ENCODE data around the gene NFYB. TPM values are rescaled to one million over a fixed set of nuclear protein-coding genes. Genes with fewer than 3 reads are reported as not detected.

NFYB gene
- total and polyA plus RNA-seq, 9 of the 15 experiments (the other 6 are each of a cell fraction or from before 2014, with no cell fraction given) = 14.5 to 51.5 (median 32.3) TPM

- TF ChIP-seq U2AF1 (optimal IDR thresholded peaks at IDR 0.05; ENCODE audit: low read depth, low read length) (no peak), RFX1 (IDR thresholded peaks at IDR 0.05) (no peak), ZNF354B (CRISPR knock-in tag; IDR thresholded peaks at IDR 0.05) (no peak), NR1H2 (CRISPR knock-in tag; IDR thresholded peaks at IDR 0.05) (no peak), JUND (IDR thresholded peaks at IDR 0.05; ENCODE audit: borderline replicate concordance, low read depth, low read length) (no peak), JUND (tag; IDR thresholded peaks at IDR 0.05; ENCODE audit: borderline replicate concordance, low read depth, low read length) (no peak), BACH1 (tag; IDR thresholded peaks at IDR 0.05) (no peak), ZNF830 (CRISPR knock-in tag; IDR thresholded peaks at IDR 0.05) (no peak)
Observed at GRCh38 chr12:104150416-104150815, 12.4 kb upstream of the NFYB start (continued).

- WGBS (ENCODE audit: insufficient coverage, low coverage, missing lambda C conversion rate) = 28% methylated on average over 10 of the region's 11 CpGs
- H3K79me2 ChIP-seq (ENCODE audit: control insufficient read depth, insufficient read depth, low read length) = no peaks in the 10 kb centered on the region
Observed at GRCh38 chr12:104147346-104147745, 9.3 kb upstream of the NFYB start.

More at GRCh38 chr12:104147346-104147745, 9.3 kb upstream of the NFYB start:
- no peaks in the 10 kb centered on the region for H3K36me3 ChIP-seq (ENCODE audit: control insufficient read depth, insufficient read depth, low read length)
- no peak for ATAC-seq
- no TSS peak for BruUV-seq (replicated peaks)
- in situ Hi-C loops (cut with MboI) (no loop called here), intact Hi-C loops (cut with micrococcal nuclease) (no loop called here)
- DNase-seq (ENCODE audit: extremely low read depth in 1 of 4, low spot score in 3 of 4) = no peak
- no peak for FAIRE-seq
- H3K27me3 ChIP-seq (ENCODE audit: control insufficient read depth in 2 of 2, insufficient read depth in 2 of 2, low read length in 2 of 2) = no peaks in the 10 kb centered on the region; a peak in 1 of 5 replicates
- no peaks in the 10 kb centered on the region for H4K20me1 ChIP-seq (replicated peaks; ENCODE audit: control insufficient read depth, insufficient read depth, low read length)
- H3K9me3 ChIP-seq (replicated peaks; ENCODE audit: control insufficient read depth, insufficient read depth, low read depth, low read length) = no peaks in the 10 kb centered on the region
- H3K4me1 ChIP-seq (replicated peaks in 1 of 2; ENCODE audit: control insufficient read depth in 2 of 2, insufficient read depth in 2 of 2, low read length in 2 of 2) = peaks cover 0 to 4% of the 10 kb centered on the region in 2 experiments; a peak in 1 of 5 replicates
- no peak overlapping the region for H3K4me2 ChIP-seq (ENCODE audit: insufficient read depth, low read length)
- no peak overlapping the region for H2AFZ ChIP-seq (ENCODE audit: low read depth, low read length)
- no peak overlapping the region for H3K27ac ChIP-seq (ENCODE audit: extremely low read depth, low read depth, low read length)
- no peak overlapping the region for H3K4me3 ChIP-seq
- ChIA-PET POLR2A (no interaction called here), CTCF (ENCODE audit: low intra/inter-chr PET ratio) (no interaction called here)
- no peaks in the 10 kb centered on the region for H3K9me1 ChIP-seq (ENCODE audit: control insufficient read depth, insufficient read depth, low read length)
- peak overlapping the region in 1 of 2 experiments; percentile 45; a peak in 1 of 4 replicates for H3K9ac ChIP-seq (ENCODE audit: insufficient read depth in 1 of 2, low read depth in 2 of 2, low read length in 2 of 2)
- TF ChIP-seq ZNF740 (CRISPR knock-in tag; IDR thresholded peaks at IDR 0.05) (no peak), ZNF740 (tag; IDR thresholded peaks at IDR 0.05) (no peak)

Measured in K562 (cell line).